HG03558 (cell line): ENCODE measurements around the gene FBXO40.
A peak's percentile ranks its signal among the peaks of the same experiment; 100 is the strongest.

Experiments used
- ATAC-seq: cut with Tn5 transposase; IDR thresholded peaks from one replicate; pipeline ENCODE4 v1.9.1; 2021; ENCODE audit warnings: moderate number of reproducible peaks; ENCODE audit not compliant: unreplicated experiment; ENCODE audit errors: extremely low read depth

FBXO40 gene

GRCh38 chr3:121619691-121620090 lies 26.5 kb downstream of the FBXO40 start:
- no peak for ATAC-seq

- ATAC-seq, result no peak
Observed at GRCh38 chr3:121621491-121621890, 28.3 kb downstream of the FBXO40 start.

- no peak for ATAC-seq
Observed at GRCh38 chr3:121624147-121624899, 31.1 kb downstream of the FBXO40 start.

GRCh38 chr3:121626495-121626894 lies 33.3 kb downstream of the FBXO40 start:
- ATAC-seq, result no peak

GRCh38 chr3:121627211-121627610 lies 34.0 kb downstream of the FBXO40 start:
- ATAC-seq, result no peak

- ATAC-seq, result no peak
Observed at GRCh38 chr3:121627622-121628021, 34.4 kb downstream of the FBXO40 start.

GRCh38 chr3:121629601-121630000 lies 36.4 kb downstream of the FBXO40 start:
- no peak for ATAC-seq

GRCh38 chr3:121630355-121630754 lies 37.2 kb downstream of the FBXO40 start:
- ATAC-seq, result no peak

- no peak for ATAC-seq
Observed at GRCh38 chr3:121637922-121638321, 44.7 kb downstream of the FBXO40 start.

GRCh38 chr3:121641127-121641526 lies 47.9 kb downstream of the FBXO40 start:
- ATAC-seq, result no peak

- ATAC-seq, result no peak
Observed at GRCh38 chr3:121642601-121643314, 49.6 kb downstream of the FBXO40 start.

GRCh38 chr3:121645054-121645453 lies 51.9 kb downstream of the FBXO40 start:
- ATAC-seq, result no peak

GRCh38 chr3:121648219-121648958 lies 55.2 kb downstream of the FBXO40 start:
- ATAC-seq, result no peak

GRCh38 chr3:121649645-121650044 lies 56.5 kb downstream of the FBXO40 start:
- ATAC-seq, result no peak

GRCh38 chr3:121651684-121652083 lies 58.5 kb downstream of the FBXO40 start:
- no peak for ATAC-seq

GRCh38 chr3:121654493-121655385 lies 61.6 kb downstream of the FBXO40 start:
- peak; percentile 63 for ATAC-seq

GRCh38 chr3:121658716-121659435 lies 65.7 kb downstream of the FBXO40 start:
- no peak for ATAC-seq

GRCh38 chr3:121659586-121659985 lies 66.4 kb downstream of the FBXO40 start:
- no peak for ATAC-seq

- ATAC-seq, result peak; percentile 60
Observed at GRCh38 chr3:121660356-121661171, 67.4 kb downstream of the FBXO40 start, which contains the start of gene HCLS1. Gene HCLS1, minus strand, starts transcription at chr3:121660903. Its CDS starts 2,556 bp downstream, at chr3:121658347.
